GM18508 (cell line): ENCODE measurements around the gene PCDHA7.
"Not testable (repeated sequence)": the region's sequence is repeated elsewhere in the genome, so short reads cannot be mapped to it uniquely, and the experiment has no call there.

Experiments
- ATAC-seq: cut with Tn5 transposase; IDR thresholded peaks from one replicate; pipeline ENCODE4 v1.9.1; 2021; ENCODE audit warnings: moderate number of reproducible peaks; ENCODE audit not compliant: insufficient read depth, unreplicated experiment

PCDHA7 gene

GRCh38 chr5:140833993-140834392 is at the start of gene PCDHA7:
Gene PCDHA7, plus strand, starts transcription at chr5:140834269. Its CDS starts 115 bp downstream, at chr5:140834384.
- ATAC-seq = no peak

GRCh38 chr5:140785905-140786686 is 48.0 kb upstream of the PCDHA7 start, which contains the start of gene PCDHA1:
Gene PCDHA1, plus strand, starts transcription at chr5:140786140.
- ATAC-seq = no peak

- ATAC-seq = not testable (repeated sequence)
Observed at GRCh38 chr5:140787422-140787821, 46.6 kb upstream of the PCDHA7 start.

- ATAC-seq = not testable (repeated sequence)
Observed at GRCh38 chr5:140787849-140788504, 46.1 kb upstream of the PCDHA7 start.

- no peak for ATAC-seq
Observed at GRCh38 chr5:140791089-140791488, 43.0 kb upstream of the PCDHA7 start.

GRCh38 chr5:140794595-140795258 is 39.3 kb upstream of the PCDHA7 start, which contains the start of gene PCDHA2:
Gene PCDHA2, plus strand, starts transcription at chr5:140794852.
- no peak for ATAC-seq

GRCh38 chr5:140795259-140795641 is 38.8 kb upstream of the PCDHA7 start:
- no peak for ATAC-seq

- ATAC-seq = not testable (repeated sequence)
Observed at GRCh38 chr5:140796072-140796717, 37.9 kb upstream of the PCDHA7 start.

- no peak for ATAC-seq
Observed at GRCh38 chr5:140796718-140797095, 37.4 kb upstream of the PCDHA7 start.

GRCh38 chr5:140800816-140801493 is 33.1 kb upstream of the PCDHA7 start, which contains the start of gene PCDHA3:
Gene PCDHA3, plus strand, starts transcription at chr5:140801057.
- no peak for ATAC-seq

GRCh38 chr5:140801494-140801841 is 32.6 kb upstream of the PCDHA7 start:
- ATAC-seq = no peak

- not testable (repeated sequence) for ATAC-seq
Observed at GRCh38 chr5:140802381-140802780, 31.7 kb upstream of the PCDHA7 start.

GRCh38 chr5:140802781-140803271 is 31.2 kb upstream of the PCDHA7 start:
- no peak for ATAC-seq

- no peak for ATAC-seq
Observed at GRCh38 chr5:140806834-140807775, 27.0 kb upstream of the PCDHA7 start, which contains the start of gene PCDHA4. Gene PCDHA4, plus strand, starts transcription at chr5:140807068.

- ATAC-seq = not testable (repeated sequence)
Observed at GRCh38 chr5:140808241-140808888, 25.7 kb upstream of the PCDHA7 start.

- no peak for ATAC-seq
Observed at GRCh38 chr5:140808889-140809291, 25.2 kb upstream of the PCDHA7 start.

- no peak for ATAC-seq
Observed at GRCh38 chr5:140821375-140822280, 12.4 kb upstream of the PCDHA7 start, which contains the start of gene PCDHA5. Gene PCDHA5, plus strand, starts transcription at chr5:140821613.
